ENCODE measurements around the gene ITPK1.

The ITPK1 gene

GRCh38 chr14:92988786-92989755 is 126.7 kb downstream of the ITPK1 start:
- DNase-seq (ENCODE audit: low spot score) = no peak

- no peak for DNase-seq (ENCODE audit: low spot score)
These were observed 127.8 kb downstream of the ITPK1 start for GRCh38 chr14:92987713-92988510.

GRCh38 chr14:92987148-92987570 is 128.6 kb downstream of the ITPK1 start:
- no peak for DNase-seq (ENCODE audit: low spot score)

- DNase-seq (ENCODE audit: low spot score) = no peak
These were observed 129.2 kb downstream of the ITPK1 start for GRCh38 chr14:92986254-92987147.

- DNase-seq (ENCODE audit: low spot score) = no peak
These were observed 130.2 kb downstream of the ITPK1 start for GRCh38 chr14:92985521-92985920.

GRCh38 chr14:92984896-92985295 is 130.8 kb downstream of the ITPK1 start:
- DNase-seq (ENCODE audit: low spot score) = no peak

GRCh38 chr14:92984082-92984788 is 131.5 kb downstream of the ITPK1 start:
- DNase-seq (ENCODE audit: low spot score) = no peak

GRCh38 chr14:92982956-92983355 is 132.8 kb downstream of the ITPK1 start:
- no peak for DNase-seq (ENCODE audit: low spot score)

GRCh38 chr14:92981726-92982125 is 134.0 kb downstream of the ITPK1 start:
- DNase-seq (ENCODE audit: low spot score) = no peak

GRCh38 chr14:92980866-92981265 is 134.9 kb downstream of the ITPK1 start:
- DNase-seq (ENCODE audit: low spot score) = no peak

GRCh38 chr14:92978229-92979021 is 137.3 kb downstream of the ITPK1 start:
- DNase-seq (ENCODE audit: low spot score) = no peak

GRCh38 chr14:92976268-92976667 is 139.5 kb downstream of the ITPK1 start:
- DNase-seq (ENCODE audit: low spot score) = no peak

GRCh38 chr14:92974541-92975345 is 141.0 kb downstream of the ITPK1 start:
- DNase-seq (ENCODE audit: low spot score) = no peak

GRCh38 chr14:92973798-92974372 is 141.8 kb downstream of the ITPK1 start:
- DNase-seq (ENCODE audit: low spot score) = no peak

GRCh38 chr14:92973261-92973797 is 142.4 kb downstream of the ITPK1 start:
- DNase-seq (ENCODE audit: low spot score) = no peak

GRCh38 chr14:92971601-92972180 is 144.0 kb downstream of the ITPK1 start:
- DNase-seq (ENCODE audit: low spot score) = no peak

- DNase-seq (ENCODE audit: low spot score) = no peak
These were observed 145.5 kb downstream of the ITPK1 start for GRCh38 chr14:92970271-92970670.

GRCh38 chr14:92969871-92970270 is 145.9 kb downstream of the ITPK1 start:
- DNase-seq (ENCODE audit: low spot score) = no peak

GRCh38 chr14:92969430-92969829 is 146.3 kb downstream of the ITPK1 start:
- no peak for DNase-seq (ENCODE audit: low spot score)
